K562 (cell line): ENCODE measurements around the gene TTC8. TPM values are rescaled to one million over a fixed set of nuclear protein-coding genes. Genes with fewer than 3 reads are reported as not detected.

Source experiments
- ATAC-seq: fragments of 200-7000 bp; cut with Tn5 transposase; 3 replicates; pipeline ENCODE4 v1.9.1; 2020; ENCODE audit warnings: moderate library complexity
- BruUV-seq: library from RNA; stranded (reverse); fragments of 400-500 nt; replicated peaks from 2 replicates; lab custom pipeline; 2021; lab: Mats Ljungman, UMichigan
- CTCF ChIA-PET: fragments of 300-600 bp; formaldehyde crosslinking; extraction: SDS; loops from one replicate; lab custom pipeline; 2021; ENCODE audit warnings: low intra/inter-chr PET ratio; lab: Yijun Ruan, JAX
- POLR2A ChIA-PET: fragments of 300-600, 350-650 bp; sonication (Branson Sonifier 250); formaldehyde crosslinking; extraction: SDS; loops from one replicate; lab custom pipeline; 2021; ENCODE audit warnings: antibody characterized with exemption, inconsistent platforms; lab: Yijun Ruan, JAX
- DNase-seq, 4 experiments: peaks; one replicate each; pipeline versions ENCODE4 v3.0.0 to v3.0.0-alpha.2; 2011 to 2018; ENCODE audit warnings: low spot score in 3 of 4, mixed read lengths in 3 of 4; ENCODE audit errors: extremely low read depth in 1 of 4
- FAIRE-seq: peaks from 2 replicates; lab custom pipeline; 2011; peaks lifted over from hg19 to GRCh38; lab: Jason Lieb, UNC
- H2AFZ ChIP-seq: 2 replicates; pipeline ENCODE4 v1.6.0; 2011; ENCODE audit warnings: low read depth, low read length, control low read depth, inconsistent platforms
- H3K27ac ChIP-seq: fragments of 200-600 bp; 3 replicates; pipeline ENCODE4 v1.8.0; 2011; ENCODE audit warnings: low read depth, mild to moderate bottlenecking, control low read depth, inconsistent platforms, low read length, moderate library complexity, mixed read lengths; ENCODE audit errors: extremely low read depth
- H3K27me3 ChIP-seq, 2 experiments: fragments of 300-600 bp in 1 of 2; 2 replicates in 1 of 2; 3 replicates in 1 of 2; pipeline versions ENCODE4 v1.6.0 to v1.8.0; 2011; ENCODE audit warnings: inconsistent platforms in 2 of 2, low read length in 2 of 2, mild to moderate bottlenecking in 1 of 2, mixed read lengths in 1 of 2, moderate library complexity in 1 of 2; ENCODE audit not compliant: control insufficient read depth in 2 of 2, insufficient read depth in 2 of 2
- H3K36me3 ChIP-seq: fragments of 300-600 bp; 3 replicates; pipeline ENCODE4 v1.8.0; 2011; ENCODE audit warnings: mild to moderate bottlenecking, low read length, inconsistent platforms; ENCODE audit not compliant: control insufficient read depth, insufficient read depth
- H3K4me1 ChIP-seq, 2 experiments: fragments of 200-600 bp in 1 of 2; replicated peaks in 1 of 2; 2 replicates in 1 of 2; 3 replicates in 1 of 2; pipeline versions ENCODE4 v1.5.1 to v1.8.0; 2011; ENCODE audit warnings: inconsistent platforms in 2 of 2, low read length in 2 of 2, mild to moderate bottlenecking in 1 of 2, mixed read lengths in 1 of 2, moderate library complexity in 1 of 2; ENCODE audit not compliant: control insufficient read depth in 2 of 2, insufficient read depth in 2 of 2
- H3K4me2 ChIP-seq: 2 replicates; pipeline ENCODE4 v1.6.1; 2011; ENCODE audit warnings: low read length, control low read depth, inconsistent platforms, mixed read lengths; ENCODE audit not compliant: insufficient read depth
- H3K4me3 ChIP-seq: fragments of 200-600 bp; sonication (generic), shearing (Covaris generic); 2 replicates; pipeline ENCODE4 v1.5.1; 2016; ENCODE audit warnings: control low read depth, inconsistent platforms
- H3K79me2 ChIP-seq: fragments of 200-600 bp; 3 replicates; pipeline ENCODE4 v1.8.0; 2011; ENCODE audit warnings: low read length, inconsistent platforms; ENCODE audit not compliant: control insufficient read depth, insufficient read depth
- H3K9ac ChIP-seq, 2 experiments: 2 replicates each; pipeline versions ENCODE4 v1.6.0 to v1.6.1; 2011; ENCODE audit warnings: low read depth in 2 of 2, low read length in 2 of 2, control low read depth in 1 of 2, inconsistent platforms in 1 of 2, mild to moderate bottlenecking in 1 of 2, mixed read lengths in 1 of 2; ENCODE audit not compliant: insufficient read depth in 1 of 2
- H3K9me1 ChIP-seq: one replicate; pipeline ENCODE4 v1.6.0; 2011; ENCODE audit warnings: inconsistent platforms, mild to moderate bottlenecking, low read length, moderate library complexity; ENCODE audit not compliant: control insufficient read depth, insufficient read depth
- H3K9me3 ChIP-seq: replicated peaks from 2 replicates; pipeline ENCODE4 v1.5.1; 2011; ENCODE audit warnings: low read depth, low read length, inconsistent platforms; ENCODE audit not compliant: control insufficient read depth, insufficient read depth
- H4K20me1 ChIP-seq: replicated peaks from 2 replicates; pipeline ENCODE4 v1.6.1; 2011; ENCODE audit warnings: low read length, inconsistent platforms, mixed read lengths; ENCODE audit not compliant: control insufficient read depth, insufficient read depth
- DMBX1 ChIP-seq: fragments of 250-450 bp; sonication (Bioruptor Pico); IDR thresholded peaks from 2 replicates; pipeline ENCODE4 v1.8.0; 2022; ENCODE audit warnings: inconsistent platforms, mild to moderate bottlenecking, moderate library complexity, borderline replicate concordance
- HDAC1 ChIP-seq, 2 experiments: fragments of 450-650 bp; IDR thresholded peaks; 2 replicates each; pipeline ENCODE4 v1.6.1; 2016 to 2017; ENCODE audit warnings: inconsistent platforms in 1 of 2, mild to moderate bottlenecking in 1 of 2, moderate library complexity in 1 of 2
- NFXL1 ChIP-seq: fragments of 450-650 bp; formaldehyde crosslinking; IDR thresholded peaks from 2 replicates; pipeline ENCODE4 v1.4.0; 2021; ENCODE audit warnings: mild to moderate bottlenecking
- NR2C2 ChIP-seq, 2 experiments: fragments of 200-800 bp in 1 of 2; sonication (Bioruptor generic) in 1 of 2; sonication (generic) in 1 of 2; formaldehyde crosslinking in 1 of 2; IDR thresholded peaks; 2 replicates each; pipeline versions ENCODE4 v1.6.1 to v1.8.0; 2016 to 2022; ENCODE audit warnings: mild to moderate bottlenecking in 1 of 2, missing compliant biosample characterization in 1 of 2, missing genetic modification characterization in 1 of 2, missing genetic modification reagents in 1 of 2
- PHF20 ChIP-seq: fragments of 450-650 bp; IDR thresholded peaks from 2 replicates; pipeline ENCODE4 v1.6.1; 2018; ENCODE audit not compliant: partially characterized antibody
- RBBP5 ChIP-seq: fragments of 200-600 bp; sonication (generic); IDR thresholded peaks from 2 replicates; pipeline ENCODE4 v1.6.1; 2012; ENCODE audit warnings: borderline replicate concordance, mild to moderate bottlenecking, low read length, control low read depth, inconsistent platforms; ENCODE audit not compliant: insufficient read depth, poor library complexity, severe bottlenecking
- SFPQ ChIP-seq: fragments of 200-400 bp; formaldehyde crosslinking; IDR thresholded peaks from 2 replicates; pipeline ENCODE4 v1.6.1; 2017; ENCODE audit warnings: mild to moderate bottlenecking, low read depth, low read length, moderate library complexity
- TGIF2 ChIP-seq: sonication (generic); formaldehyde crosslinking; IDR thresholded peaks from 2 replicates; pipeline ENCODE4 v1.8.1; 2022; ENCODE audit warnings: mild to moderate bottlenecking, missing genetic modification reagents, moderate library complexity
- USF1 ChIP-seq: sonication (generic); formaldehyde crosslinking; IDR thresholded peaks from 2 replicates; pipeline ENCODE4 v1.9.0; 2022; ENCODE audit warnings: mild to moderate bottlenecking, missing genetic modification reagents
- ZNF280A ChIP-seq: fragments of 450-650 bp; IDR thresholded peaks from 2 replicates; pipeline ENCODE4 v1.6.1; 2018; ENCODE audit warnings: mild to moderate bottlenecking, low read depth; ENCODE audit not compliant: partially characterized antibody
- WGBS: fragments of 100-300 bp; shearing (Covaris generic); methylation state at CpG from one replicate; pipeline ENCODE4 v1.1.6; 2016; ENCODE audit warnings: low coverage, mixed read lengths; ENCODE audit not compliant: insufficient coverage; ENCODE audit errors: missing lambda C conversion rate; 5-methylcytosine and 5-hydroxymethylcytosine counted together
- in situ Hi-C: fragments of 300-500 bp; cut with MboI; formaldehyde crosslinking; loops from 4 replicates; pipeline ENCODE4 v1.15.0; 2018; ENCODE audit warnings: inconsistent platforms, mixed read lengths
- intact Hi-C: fragments of 100-400 bp; cut with micrococcal nuclease; formaldehyde crosslinking; loops from 2 replicates; pipeline ENCODE4 v1.14.2; 2022
- polyA plus RNA-seq, 8 experiments: library from polyadenylated mRNA; depleted of rRNA in 4 of 8; stranded (reverse) in 5 of 8; unstranded in 3 of 8; fragments of >200 nt; fragmentation: Nextera tagmentation in 2 of 8; fragmentation: Illumina TruSeq in 1 of 8; extraction: Ambion mirVana in 2 of 8; extraction: Trizol in 1 of 8; gene quantifications; 2 replicates each; pipeline versions ENCODE4 v1.2.1 to v1.2.3, GENCODE V29; 2011 to 2014; ENCODE audit warnings: inconsistent platforms in 1 of 8, missing spikeins in 1 of 8
- total RNA-seq, 7 experiments: library from RNA; depleted of rRNA in 6 of 7; stranded (reverse); fragments of >200 nt in 6 of 7; fragmentation: Illumina TruSeq in 2 of 7; extraction: Trizol in 2 of 7; gene quantifications; 2 replicates each; pipeline versions ENCODE4 v1.2.1 to v1.2.3, GENCODE V29; 2011 to 2021; ENCODE audit warnings: low replicate concordance in 1 of 7
- TF ChIP-seq, protein P1 (sequence below): sonication (generic); formaldehyde crosslinking; IDR thresholded peaks from 2 replicates; pipeline ENCODE4 v1.8.0; 2022; ENCODE audit warnings: missing genetic modification reagents, mild to moderate bottlenecking, moderate library complexity, borderline replicate concordance

Gene TTC8
- total and polyA plus RNA-seq, 9 of the 15 experiments (the other 6 are each of a cell fraction or from before 2014, with no cell fraction given): 7.3 to 22.7 (median 9.6) TPM

GRCh38 chr14:88895116-88895515, 70.7 kb downstream of the TTC8 start (continued):
- no peak for TF ChIP-seq RBBP5

- in situ Hi-C loops: no loop called here
- FAIRE-seq: no peak
- no peak for TF ChIP-seq ZNF280A
- no peak for TF ChIP-seq HDAC1 (IDR thresholded peaks at IDR 0.05)
- no peak for TF ChIP-seq NFXL1
- no peak for TF ChIP-seq TGIF2 (CRISPR knock-in tag)
- no peak for TF ChIP-seq PHF20
- no peak for TF ChIP-seq USF1 (CRISPR knock-in tag)
- no peak for TF ChIP-seq DMBX1 (CRISPR knock-in tag)
- TF ChIP-seq SFPQ: no peak
- TF ChIP-seq NR2C2 (CRISPR knock-in tag; IDR thresholded peaks at IDR 0.05): no peak
- no peak for TF ChIP-seq NR2C2 (tag; IDR thresholded peaks at IDR 0.05)
- TF ChIP-seq, protein P1, sequence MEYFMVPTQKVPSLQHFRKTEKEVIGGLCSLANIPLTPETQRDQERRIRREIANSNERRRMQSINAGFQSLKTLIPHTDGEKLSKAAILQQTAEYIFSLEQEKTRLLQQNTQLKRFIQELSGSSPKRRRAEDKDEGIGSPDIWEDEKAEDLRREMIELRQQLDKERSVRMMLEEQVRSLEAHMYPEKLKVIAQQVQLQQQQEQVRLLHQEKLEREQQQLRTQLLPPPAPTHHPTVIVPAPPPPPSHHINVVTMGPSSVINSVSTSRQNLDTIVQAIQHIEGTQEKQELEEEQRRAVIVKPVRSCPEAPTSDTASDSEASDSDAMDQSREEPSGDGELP: no peak
- TF ChIP-seq, all 486 proteins: peak for 0
Measured at GRCh38 chr14:88901189-88901588, 76.7 kb downstream of the TTC8 start.

More at GRCh38 chr14:88901189-88901588, 76.7 kb downstream of the TTC8 start:
- Histone ChIP-seq H3K9me1 (no peaks in the 10 kb centered on the region), H3K9ac (no peak overlapping the region), H3K27ac (no peak overlapping the region), H3K79me2 (no peaks in the 10 kb centered on the region), H4K20me1 (no peaks in the 10 kb centered on the region), H3K4me1 (no peaks in the 10 kb centered on the region), H3K4me2 (no peak overlapping the region), H3K36me3 (no peaks in the 10 kb centered on the region), H3K27me3 (no peaks in the 10 kb centered on the region), H3K4me3 (no peak overlapping the region), H2AFZ (no peak overlapping the region), H3K9me3 (no peaks in the 10 kb centered on the region)
- ChIA-PET POLR2A (no interaction called here), CTCF (no interaction called here)
- no TSS peak for BruUV-seq
- no peak for DNase-seq
- 0% methylated on average over 3 of the region's 4 CpGs for WGBS
- intact Hi-C loops: no loop called here
- no peak for ATAC-seq
